ENCODE results near the gene SKA3.
"Not testable (repeated sequence)": the region's sequence is repeated elsewhere in the genome, so short reads cannot be mapped to it uniquely, and the experiment has no call there.

The SKA3 gene

DNA sequence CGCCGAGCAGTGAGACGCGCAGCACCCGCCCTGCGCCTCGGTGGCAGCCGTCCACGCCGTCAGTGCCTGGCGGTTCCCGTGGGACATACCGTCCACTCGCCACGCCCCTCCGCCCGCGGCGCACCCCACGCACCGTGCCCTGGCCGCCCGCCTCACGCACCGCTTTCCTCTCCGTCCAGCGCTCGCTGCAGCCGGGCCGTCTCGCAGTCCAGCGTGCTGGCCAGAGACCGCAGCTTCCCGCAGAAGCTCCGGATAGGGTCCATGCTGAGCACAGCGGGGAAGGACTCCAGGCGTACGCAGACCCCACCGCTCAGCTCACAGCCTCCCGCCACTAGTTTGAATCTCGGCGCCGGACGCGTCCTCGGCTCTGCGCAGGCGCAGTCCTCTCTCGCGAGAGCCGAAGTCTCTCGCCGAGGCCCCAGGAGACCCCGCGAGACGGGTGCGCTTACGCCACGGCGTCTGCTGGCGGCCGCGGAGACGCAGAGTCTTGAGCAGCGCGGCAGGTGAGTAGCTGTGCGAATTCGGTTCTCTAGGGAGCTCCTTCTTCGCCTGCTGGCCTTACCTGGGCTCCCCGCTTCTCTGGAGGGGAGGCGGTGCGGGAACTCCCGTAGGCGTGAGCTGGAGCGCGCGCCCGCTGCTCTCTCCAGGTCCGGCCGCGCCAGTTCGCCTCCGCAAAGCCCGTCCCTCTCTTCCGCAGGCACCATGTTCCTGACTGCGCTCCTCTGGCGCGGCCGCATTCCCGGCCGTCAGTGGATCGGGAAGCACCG, at the start of gene SKA3, which contains the start of gene MRPL57:
Gene SKA3, minus strand, starts transcription at position 338 of the 767 bp plus-strand sequence. Its CDS starts 75 bp downstream, at position 263.
Gene MRPL57, plus strand, starts transcription at position 444 of the 767 bp plus-strand sequence. Its CDS starts 259 bp downstream, at position 703.
- no peak for TF ChIP-seq EZH2phosphoT487 (IDR thresholded peaks at IDR 0.05; ENCODE audit: low read length)
- TF ChIP-seq, protein P1, sequence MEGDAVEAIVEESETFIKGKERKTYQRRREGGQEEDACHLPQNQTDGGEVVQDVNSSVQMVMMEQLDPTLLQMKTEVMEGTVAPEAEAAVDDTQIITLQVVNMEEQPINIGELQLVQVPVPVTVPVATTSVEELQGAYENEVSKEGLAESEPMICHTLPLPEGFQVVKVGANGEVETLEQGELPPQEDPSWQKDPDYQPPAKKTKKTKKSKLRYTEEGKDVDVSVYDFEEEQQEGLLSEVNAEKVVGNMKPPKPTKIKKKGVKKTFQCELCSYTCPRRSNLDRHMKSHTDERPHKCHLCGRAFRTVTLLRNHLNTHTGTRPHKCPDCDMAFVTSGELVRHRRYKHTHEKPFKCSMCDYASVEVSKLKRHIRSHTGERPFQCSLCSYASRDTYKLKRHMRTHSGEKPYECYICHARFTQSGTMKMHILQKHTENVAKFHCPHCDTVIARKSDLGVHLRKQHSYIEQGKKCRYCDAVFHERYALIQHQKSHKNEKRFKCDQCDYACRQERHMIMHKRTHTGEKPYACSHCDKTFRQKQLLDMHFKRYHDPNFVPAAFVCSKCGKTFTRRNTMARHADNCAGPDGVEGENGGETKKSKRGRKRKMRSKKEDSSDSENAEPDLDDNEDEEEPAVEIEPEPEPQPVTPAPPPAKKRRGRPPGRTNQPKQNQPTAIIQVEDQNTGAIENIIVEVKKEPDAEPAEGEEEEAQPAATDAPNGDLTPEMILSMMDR (IDR thresholded peaks at IDR 0.05; ENCODE audit: low read length), result no peak
- no peak for TF ChIP-seq EZH2 (optimal IDR thresholded peaks at IDR 0.05; ENCODE audit: low read depth, low read length)
- H3K36me3 ChIP-seq (replicated peaks; ENCODE audit: insufficient read depth, low read length), result no peaks in the 10 kb centered on the region
- peaks cover 51% of the 10 kb centered on the region for H3K79me2 ChIP-seq (ENCODE audit: low read length)
- no peaks in the 10 kb centered on the region for H4K20me1 ChIP-seq (ENCODE audit: insufficient read depth, low read length)
- no peaks in the 10 kb centered on the region for H3K9me2 ChIP-seq (replicated peaks; ENCODE audit: insufficient read depth, low read length)
- DNase-seq, result peak; percentile 88
- no peaks in the 10 kb centered on the region for H3F3A ChIP-seq (ENCODE audit: insufficient read depth, low read length)
- peak within 1 kb of the TSS; percentile 87 for H3K27ac ChIP-seq (ENCODE audit: low read length)
- H3K4me2 ChIP-seq (ENCODE audit: low read depth, low read length), result peak within 1 kb of the TSS; percentile 69
- no peaks in the 10 kb centered on the region for H3K9me3 ChIP-seq (replicated peaks; ENCODE audit: insufficient read depth, low read length)
- no peaks in the 10 kb centered on the region for H3K4me1 ChIP-seq (ENCODE audit: low read length)
- peak within 1 kb of the TSS; percentile 89 for H3K9ac ChIP-seq (ENCODE audit: low read length)
- H2AFZ ChIP-seq (ENCODE audit: low read length), result peak within 1 kb of the TSS; percentile 87
- H3K4me3 ChIP-seq (ENCODE audit: low read length), result peak within 1 kb of the TSS; percentile 89
- no peaks in the 10 kb centered on the region for H3K27me3 ChIP-seq (replicated peaks; ENCODE audit: insufficient read depth, low read length)

DNA sequence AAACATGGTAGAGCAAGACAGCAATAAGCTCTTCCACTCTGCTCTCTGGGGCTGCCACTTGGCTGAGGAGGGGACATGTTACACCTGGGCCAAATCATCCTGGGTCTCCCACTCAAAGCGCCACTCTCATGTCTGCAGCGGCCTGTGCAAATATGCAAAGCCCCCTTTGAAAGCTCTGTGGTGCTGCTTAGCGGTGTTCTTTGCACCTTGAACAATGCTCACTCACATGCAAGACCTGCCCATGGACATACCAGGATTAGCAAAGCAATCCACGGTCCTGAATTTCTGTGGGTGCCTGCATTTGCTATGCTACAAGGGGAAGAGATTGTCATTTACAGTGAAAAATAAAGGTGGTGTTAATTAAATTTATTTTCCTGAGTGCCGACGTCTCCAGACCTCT, 48.7 kb upstream of the SKA3 start:
- TF ChIP-seq, protein P1 (IDR thresholded peaks at IDR 0.05; ENCODE audit: low read length), result no peak
- TF ChIP-seq EZH2phosphoT487 (IDR thresholded peaks at IDR 0.05; ENCODE audit: low read length), result no peak
- TF ChIP-seq EZH2 (optimal IDR thresholded peaks at IDR 0.05; ENCODE audit: low read depth, low read length), result no peak
- no peak overlapping the region for H3K4me2 ChIP-seq (ENCODE audit: low read depth, low read length)
- no peak overlapping the region for H3K27ac ChIP-seq (ENCODE audit: low read length)

DNA sequence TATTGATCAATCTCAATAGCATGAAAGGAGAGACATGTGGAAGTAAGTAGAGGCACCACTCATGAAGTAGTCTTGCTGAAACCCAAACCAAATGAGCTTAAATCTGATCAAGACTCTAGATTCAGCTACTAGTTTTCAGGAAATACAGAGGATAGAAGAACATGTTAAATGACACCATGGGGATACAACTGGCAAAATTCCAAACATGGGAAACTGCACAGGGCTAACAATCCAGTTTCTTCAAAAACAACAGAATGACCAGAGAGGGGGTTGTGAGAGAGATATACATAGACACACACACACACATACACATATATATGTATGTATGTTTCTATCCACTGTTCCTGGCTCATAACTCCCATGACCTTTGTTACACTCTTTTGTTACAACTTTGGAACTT, 44.9 kb upstream of the SKA3 start:
- Histone ChIP-seq H3K9me3 (replicated peaks; ENCODE audit: insufficient read depth, low read length) (no peaks in the 10 kb centered on the region), H3K9ac (ENCODE audit: low read length) (no peak overlapping the region), H3K4me3 (ENCODE audit: low read length) (no peak overlapping the region), H3K4me2 (ENCODE audit: low read depth, low read length) (no peak overlapping the region), H4K20me1 (ENCODE audit: insufficient read depth, low read length) (no peaks in the 10 kb centered on the region), H3K9me2 (replicated peaks; ENCODE audit: insufficient read depth, low read length) (no peaks in the 10 kb centered on the region), H3F3A (ENCODE audit: insufficient read depth, low read length) (peaks cover 16% of the 10 kb centered on the region), H3K27ac (ENCODE audit: low read length) (no peak overlapping the region), H3K36me3 (replicated peaks; ENCODE audit: insufficient read depth, low read length) (no peaks in the 10 kb centered on the region), H3K79me2 (ENCODE audit: low read length) (no peaks in the 10 kb centered on the region), H3K4me1 (ENCODE audit: low read length) (peaks cover 16% of the 10 kb centered on the region), H3K27me3 (replicated peaks; ENCODE audit: insufficient read depth, low read length) (no peaks in the 10 kb centered on the region), H2AFZ (ENCODE audit: low read length) (no peak overlapping the region)
- no peak for DNase-seq
- TF ChIP-seq EZH2phosphoT487 (IDR thresholded peaks at IDR 0.05; ENCODE audit: low read length) (no peak), EZH2 (optimal IDR thresholded peaks at IDR 0.05; ENCODE audit: low read depth, low read length) (no peak)
- TF ChIP-seq, protein P1 (IDR thresholded peaks at IDR 0.05; ENCODE audit: low read length), result no peak

More for the DNA sequence above, 48.7 kb upstream of the SKA3 start:
- no peak for DNase-seq
- no peaks in the 10 kb centered on the region for H3K27me3 ChIP-seq (replicated peaks; ENCODE audit: insufficient read depth, low read length)
- H3K9me3 ChIP-seq (replicated peaks; ENCODE audit: insufficient read depth, low read length), result no peaks in the 10 kb centered on the region
- no peaks in the 10 kb centered on the region for H4K20me1 ChIP-seq (ENCODE audit: insufficient read depth, low read length)
- no peaks in the 10 kb centered on the region for H3K9me2 ChIP-seq (replicated peaks; ENCODE audit: insufficient read depth, low read length)
- H3K4me3 ChIP-seq (ENCODE audit: low read length), result no peak overlapping the region
- no peaks in the 10 kb centered on the region for H3K36me3 ChIP-seq (replicated peaks; ENCODE audit: insufficient read depth, low read length)
- peaks cover 3% of the 10 kb centered on the region; the same call in 1 of the 2 replicates for H3K4me1 ChIP-seq (ENCODE audit: low read length)
- no peaks in the 10 kb centered on the region for H3F3A ChIP-seq (ENCODE audit: insufficient read depth, low read length)
- H3K9ac ChIP-seq (ENCODE audit: low read length), result no peak overlapping the region
- no peaks in the 10 kb centered on the region for H3K79me2 ChIP-seq (ENCODE audit: low read length)
- no peak overlapping the region for H2AFZ ChIP-seq (ENCODE audit: low read length)

DNA sequence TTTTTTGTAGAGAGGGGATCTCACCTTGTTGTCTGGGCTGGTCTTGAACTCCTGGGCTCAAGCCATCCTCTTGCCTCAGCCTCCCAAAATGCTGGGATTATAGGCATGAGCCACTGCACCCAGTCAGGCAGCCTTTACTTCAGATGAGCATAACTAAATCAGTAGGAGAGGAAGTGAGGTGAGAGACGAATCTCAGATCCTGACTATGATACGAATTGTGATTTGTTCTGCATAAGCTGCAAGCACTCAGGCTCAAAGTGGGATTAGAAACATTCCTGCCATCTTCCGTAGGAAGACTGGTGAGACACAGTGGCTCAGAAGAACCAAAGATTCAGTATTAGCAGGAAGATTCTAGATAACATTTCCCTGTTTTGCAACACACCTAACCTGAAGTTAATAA, 43.4 kb upstream of the SKA3 start:
- DNase-seq; H3K9me3 ChIP-seq (replicated peaks; ENCODE audit: insufficient read depth, low read length); H3K36me3 ChIP-seq (replicated peaks; ENCODE audit: insufficient read depth, low read length); H3K27me3 ChIP-seq (replicated peaks; ENCODE audit: insufficient read depth, low read length); H3K4me3 ChIP-seq (ENCODE audit: low read length); H4K20me1 ChIP-seq (ENCODE audit: insufficient read depth, low read length); H3K79me2 ChIP-seq (ENCODE audit: low read length); H3K9me2 ChIP-seq (replicated peaks; ENCODE audit: insufficient read depth, low read length); H2AFZ ChIP-seq (ENCODE audit: low read length): not testable (repeated sequence)
- Histone ChIP-seq H3K4me2 (ENCODE audit: low read depth, low read length) (peak overlapping the region; percentile 47; the same call in 1 of the 2 replicates), H3K9ac (ENCODE audit: low read length) (peak overlapping the region; percentile 60; the same call in 1 of the 2 replicates), H3F3A (ENCODE audit: insufficient read depth, low read length) (peaks cover 16% of the 10 kb centered on the region), H3K27ac (ENCODE audit: low read length) (peak overlapping the region; percentile 96; the same call in 1 of the 2 replicates), H3K4me1 (ENCODE audit: low read length) (peaks cover 16% of the 10 kb centered on the region)
